HG03280 (cell line): Measurements from ENCODE around the gene KCTD15.

Experiments used
- ATAC-seq: cut with Tn5 transposase; IDR thresholded peaks from one replicate; pipeline ENCODE4 v1.9.1; 2021; ENCODE audit warnings: mild to moderate bottlenecking, moderate library complexity; ENCODE audit not compliant: unreplicated experiment

The KCTD15 gene

GRCh38 chr19:33795370-33796163, 1.1 kb upstream of the KCTD15 start:
- ATAC-seq, result no peak

DNA sequence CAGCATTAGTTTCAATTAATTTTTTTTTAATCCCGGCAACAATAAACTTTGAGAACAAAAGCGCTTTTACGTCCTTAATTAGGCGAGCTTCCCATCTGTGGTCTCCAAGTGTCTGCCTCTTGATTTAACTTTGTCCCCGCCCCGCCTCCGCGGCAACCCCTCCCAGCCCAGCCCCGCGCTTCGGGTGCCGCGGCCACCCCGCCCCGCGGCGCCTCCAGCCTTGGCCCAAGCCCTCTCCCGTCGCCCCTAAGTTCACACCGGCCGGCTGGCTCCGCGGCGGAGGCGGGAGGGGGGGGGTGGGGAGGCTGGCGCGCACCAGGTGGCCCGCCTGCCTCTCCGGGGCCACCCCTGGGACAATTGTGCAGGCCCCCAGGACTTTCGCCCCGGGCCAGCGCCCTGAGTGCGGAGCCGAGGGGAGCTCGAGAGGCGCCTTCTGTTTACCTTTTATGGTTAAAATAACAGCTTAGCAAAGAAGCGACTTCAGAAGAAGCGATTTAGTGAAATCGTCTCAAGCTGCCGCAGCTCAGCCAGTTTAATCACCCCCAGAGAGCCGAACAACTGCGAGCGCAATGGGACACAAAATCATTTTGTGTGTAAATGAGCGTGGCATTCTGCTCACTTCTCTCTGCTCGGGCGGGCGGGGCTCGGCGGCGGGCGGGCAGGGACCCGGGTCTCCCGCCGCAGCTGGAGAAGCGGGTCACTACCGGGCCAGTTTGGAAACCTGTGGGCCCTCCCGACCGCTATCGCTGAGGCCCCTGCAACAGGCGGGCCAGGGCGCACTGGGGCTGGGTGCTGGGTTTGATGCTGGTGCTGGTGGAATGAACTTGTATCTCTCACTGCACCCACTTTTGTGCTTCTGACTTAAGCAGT, 1.4 kb downstream of the KCTD15 start:
- no peak for ATAC-seq

DNA sequence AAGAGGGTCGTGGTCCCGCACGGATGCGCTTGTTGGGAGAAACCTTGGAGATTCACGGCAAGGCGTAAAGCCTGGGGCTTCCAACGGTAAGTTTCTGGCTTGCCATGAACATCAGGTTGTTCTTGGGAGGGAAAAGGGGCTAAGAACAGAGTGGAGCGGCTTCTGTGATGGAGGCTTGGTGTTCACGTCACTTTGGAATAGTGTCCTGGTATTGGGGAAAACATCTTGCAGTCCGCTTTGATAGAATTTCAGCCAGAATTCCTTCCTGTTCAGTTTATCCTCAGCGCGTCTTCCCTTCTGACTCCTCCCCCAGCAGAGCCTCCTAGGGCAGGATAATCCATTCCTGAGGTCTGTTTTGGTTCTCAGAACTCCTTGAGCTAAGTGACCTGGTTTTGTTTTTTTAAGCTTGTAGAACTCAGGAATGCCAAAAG, 2.0 kb downstream of the KCTD15 start:
- no peak for ATAC-seq

- no peak for ATAC-seq
These were observed 2.8 kb downstream of the KCTD15 start for GRCh38 chr19:33799476-33799875.

- no peak for ATAC-seq
These were observed 3.5 kb downstream of the KCTD15 start for GRCh38 chr19:33800012-33800680.

- ATAC-seq, result no peak
These were observed 4.7 kb downstream of the KCTD15 start for GRCh38 chr19:33801411-33801810.

DNA sequence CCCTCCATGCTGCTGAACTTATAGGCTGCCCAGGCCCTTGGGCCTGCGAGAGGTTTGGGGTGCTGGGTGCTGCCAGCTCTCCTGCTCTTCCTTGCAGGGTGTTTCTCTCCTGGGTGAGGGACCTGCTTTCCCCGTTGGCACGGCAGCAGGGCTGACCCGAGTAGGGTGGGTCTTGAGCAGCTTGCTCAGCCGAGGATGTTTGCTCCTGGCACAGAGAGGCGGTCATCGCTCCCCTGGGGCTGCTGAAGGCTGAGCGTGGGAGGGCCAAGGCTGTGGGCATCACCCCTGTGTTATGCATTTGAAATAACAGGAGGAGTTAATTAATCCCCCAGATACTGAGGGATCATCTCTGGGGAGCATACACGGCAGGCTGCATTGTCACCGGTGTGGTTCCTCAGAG, 5.3 kb downstream of the KCTD15 start:
- no peak for ATAC-seq

GRCh38 chr19:33802801-33803200, 6.1 kb downstream of the KCTD15 start:
- ATAC-seq, result no peak

GRCh38 chr19:33803383-33803782, 6.7 kb downstream of the KCTD15 start:
- no peak for ATAC-seq

DNA sequence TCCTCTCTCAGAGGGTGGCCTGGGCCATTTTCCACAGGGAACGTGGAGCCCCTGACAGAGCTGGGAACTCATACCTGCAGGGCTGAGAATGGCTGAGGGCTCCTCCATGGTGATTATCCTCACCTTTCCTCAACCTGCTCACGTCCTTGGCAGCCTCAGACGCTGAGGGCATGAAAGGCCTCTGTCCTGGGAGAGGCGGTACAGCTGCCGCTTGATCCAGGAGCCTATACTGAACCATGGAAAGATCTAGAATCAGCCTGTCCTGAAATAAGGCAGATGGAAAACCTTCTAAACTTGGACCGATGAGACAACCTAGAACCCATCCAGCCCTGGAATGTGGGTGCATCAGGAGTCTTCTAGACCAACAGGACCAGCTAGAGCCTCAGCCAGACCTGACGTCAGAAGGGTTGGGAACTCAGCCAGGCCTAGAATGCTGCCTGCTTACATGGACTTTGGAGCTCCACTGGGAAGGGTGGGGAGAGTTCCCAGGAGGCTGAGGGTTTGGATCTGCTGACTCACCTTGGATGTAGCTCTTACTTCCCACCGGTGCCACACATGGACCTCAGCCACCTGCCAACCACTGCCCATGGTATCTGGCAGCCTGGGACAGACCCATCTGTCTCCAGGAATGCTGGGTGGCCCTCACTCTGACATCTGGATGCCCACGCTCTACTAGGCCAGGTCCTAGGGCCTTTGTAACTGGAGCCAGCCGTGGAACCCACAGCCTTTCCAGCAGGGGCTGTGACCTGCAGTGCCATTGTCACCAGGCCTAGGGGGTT, 7.5 kb downstream of the KCTD15 start:
- ATAC-seq, result no peak

DNA sequence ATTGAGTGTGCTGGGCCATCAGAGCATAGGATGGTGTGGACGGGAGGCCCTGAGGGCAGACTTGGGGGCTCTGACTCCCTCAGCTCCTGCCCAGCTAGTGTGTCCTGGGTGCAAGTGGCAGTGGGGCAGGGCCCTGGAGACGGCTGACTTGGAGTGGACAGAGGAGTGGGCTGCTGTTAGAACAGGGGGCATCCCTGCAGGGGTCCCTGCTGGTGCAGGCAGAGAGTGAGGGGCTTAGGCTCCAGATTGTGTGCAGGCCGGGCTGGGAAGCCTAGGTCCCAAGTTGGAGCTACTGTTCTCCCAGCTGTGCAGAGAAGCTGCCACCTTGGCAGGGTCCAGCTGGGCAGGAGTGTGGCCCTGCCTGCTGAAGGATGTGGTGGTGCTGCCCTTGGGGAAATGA, 8.6 kb downstream of the KCTD15 start:
- ATAC-seq, result no peak

GRCh38 chr19:33805840-33806433, 9.3 kb downstream of the KCTD15 start:
- no peak for ATAC-seq

- no peak for ATAC-seq
These were observed 9.8 kb downstream of the KCTD15 start for GRCh38 chr19:33806434-33806881.

- ATAC-seq, result no peak
These were observed 11.7 kb downstream of the KCTD15 start for GRCh38 chr19:33808399-33808798.

DNA sequence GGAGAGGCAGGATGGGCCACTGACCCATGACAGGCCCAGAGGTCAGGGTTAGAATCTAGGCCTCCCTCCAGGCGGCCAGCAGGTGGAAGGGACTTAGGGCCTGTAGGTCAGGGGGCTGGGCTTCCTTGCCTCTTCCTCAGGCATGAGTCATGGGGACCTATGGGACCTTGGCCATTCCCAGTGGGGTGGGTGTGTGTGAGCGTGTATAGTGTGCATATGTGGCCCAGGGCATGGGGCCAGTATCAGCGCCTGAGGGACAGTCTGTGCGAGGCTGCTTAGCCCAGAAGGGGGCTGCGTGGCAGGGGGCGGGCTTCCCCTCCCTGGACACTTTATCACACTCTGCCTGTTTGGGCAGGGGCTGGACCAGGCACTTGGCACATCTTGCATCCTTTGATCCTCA, 13.3 kb downstream of the KCTD15 start:
- no peak for ATAC-seq

- no peak for ATAC-seq
These were observed 14.2 kb downstream of the KCTD15 start for GRCh38 chr19:33810821-33811220.

DNA sequence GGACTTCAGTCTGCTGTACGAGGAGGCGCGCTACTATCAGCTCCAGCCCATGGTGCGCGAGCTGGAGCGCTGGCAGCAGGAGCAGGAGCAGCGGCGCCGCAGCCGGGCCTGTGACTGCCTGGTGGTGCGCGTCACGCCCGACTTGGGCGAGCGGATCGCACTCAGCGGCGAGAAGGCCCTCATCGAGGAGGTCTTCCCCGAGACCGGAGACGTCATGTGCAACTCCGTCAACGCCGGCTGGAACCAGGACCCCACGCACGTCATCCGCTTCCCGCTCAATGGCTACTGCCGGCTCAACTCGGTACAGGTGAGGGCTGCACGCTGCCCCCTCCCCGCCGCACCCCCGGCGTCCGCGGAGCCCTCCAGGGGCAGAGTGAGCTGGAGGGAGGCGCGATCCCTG, 14.6 kb downstream of the KCTD15 start:
- no peak for ATAC-seq

- no peak for ATAC-seq
These were observed 15.2 kb downstream of the KCTD15 start for GRCh38 chr19:33811736-33812387.

- no peak for ATAC-seq
These were observed 16.0 kb downstream of the KCTD15 start for GRCh38 chr19:33812388-33813330.
